Stomach smooth muscle (tissue), 2 donors: ENCODE measurements around the gene PDCD2.
"Not testable (repeated sequence)": the region's sequence is repeated elsewhere in the genome, so short reads cannot be mapped to it uniquely, and the experiment has no call there.

Experiments used
- H3K27ac ChIP-seq: one replicate; pipeline ENCODE4 v1.7.0; 2013; ENCODE audit warnings: mild to moderate bottlenecking, low read length, inconsistent platforms
- H3K27me3 ChIP-seq, 2 donors: one replicate each; pipeline ENCODE4 v1.7.0; 2013; ENCODE audit warnings: low read length in 2 of 2; ENCODE audit not compliant: insufficient read depth in 2 of 2, control insufficient read depth in 1 of 2
- H3K36me3 ChIP-seq, 2 donors: one replicate each; pipeline ENCODE4 v1.7.0; 2013; ENCODE audit warnings: low read length in 2 of 2; ENCODE audit not compliant: control insufficient read depth in 2 of 2, insufficient read depth in 2 of 2
- H3K4me1 ChIP-seq: one replicate; pipeline ENCODE4 v1.7.0; 2013; ENCODE audit warnings: low read length; ENCODE audit not compliant: control insufficient read depth, insufficient read depth
- H3K4me3 ChIP-seq, 2 donors: one replicate each; pipeline ENCODE4 v1.7.0; 2013; ENCODE audit warnings: low read length in 2 of 2
- H3K9ac ChIP-seq, 2 donors: one replicate each; pipeline ENCODE4 v1.7.0; 2013; ENCODE audit warnings: low read length in 2 of 2, mild to moderate bottlenecking in 1 of 2
- H3K9me3 ChIP-seq, 2 donors: one replicate each; pipeline ENCODE4 v1.7.0; 2013; ENCODE audit warnings: low read length in 2 of 2; ENCODE audit not compliant: control insufficient read depth in 2 of 2
- donor health status: healthy.
- donor health status: Pancreatic carcinoma.

The PDCD2 gene, protein sequence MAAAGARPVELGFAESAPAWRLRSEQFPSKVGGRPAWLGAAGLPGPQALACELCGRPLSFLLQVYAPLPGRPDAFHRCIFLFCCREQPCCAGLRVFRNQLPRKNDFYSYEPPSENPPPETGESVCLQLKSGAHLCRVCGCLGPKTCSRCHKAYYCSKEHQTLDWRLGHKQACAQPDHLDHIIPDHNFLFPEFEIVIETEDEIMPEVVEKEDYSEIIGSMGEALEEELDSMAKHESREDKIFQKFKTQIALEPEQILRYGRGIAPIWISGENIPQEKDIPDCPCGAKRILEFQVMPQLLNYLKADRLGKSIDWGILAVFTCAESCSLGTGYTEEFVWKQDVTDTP

DNA sequence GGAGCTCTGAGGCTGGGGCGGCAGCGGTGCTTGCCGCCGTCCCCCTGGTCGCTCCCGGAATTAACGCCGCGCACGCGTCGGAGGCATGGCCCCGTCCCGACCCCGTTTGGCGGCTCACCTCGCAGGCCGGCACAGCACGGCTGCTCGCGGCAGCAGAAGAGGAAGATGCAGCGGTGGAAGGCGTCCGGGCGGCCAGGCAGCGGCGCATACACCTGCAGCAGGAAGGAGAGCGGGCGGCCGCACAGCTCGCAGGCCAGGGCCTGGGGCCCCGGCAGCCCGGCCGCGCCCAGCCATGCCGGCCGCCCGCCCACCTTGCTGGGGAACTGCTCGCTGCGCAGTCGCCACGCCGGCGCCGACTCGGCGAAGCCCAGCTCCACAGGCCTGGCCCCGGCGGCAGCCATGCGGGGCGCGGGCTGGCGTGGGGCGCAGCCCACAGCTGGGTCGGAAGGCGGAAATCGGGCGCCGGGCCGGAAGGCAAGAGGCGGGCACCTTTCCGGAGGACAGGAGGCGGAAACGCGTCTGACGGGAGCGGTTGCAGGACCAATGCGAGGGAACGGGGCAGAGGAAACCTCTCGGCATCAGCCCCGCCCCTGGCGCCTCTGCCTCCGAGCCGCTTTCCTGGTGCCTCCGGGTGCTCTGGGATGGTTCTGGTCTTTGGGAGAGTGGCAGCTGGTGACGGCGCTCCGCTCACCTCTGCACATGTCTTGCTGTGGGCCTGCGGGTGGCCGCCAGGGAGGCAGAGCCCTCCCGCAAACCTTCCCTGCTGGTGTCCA is at the start of gene PDCD2:
PDCD2 (minus strand) TSS at position 457 of the 773 bp plus-strand sequence; CDS start at position 401, 56 bp downstream.
- H3K4me3 ChIP-seq, result peak within 1 kb of the TSS; percentile 61 to 96
- no peaks in the 10 kb centered on the region for H3K27me3 ChIP-seq
- H3K9me3 ChIP-seq, result no peaks in the 10 kb centered on the region
- H3K27ac ChIP-seq, result peak within 1 kb of the TSS; percentile 86
- H3K36me3 ChIP-seq, result peaks cover 12 to 15% of the 10 kb centered on the region in 2 donors
- peak within 1 kb of the TSS; percentile 88 for H3K9ac ChIP-seq
- H3K4me1 ChIP-seq, result peaks cover 13% of the 10 kb centered on the region

DNA sequence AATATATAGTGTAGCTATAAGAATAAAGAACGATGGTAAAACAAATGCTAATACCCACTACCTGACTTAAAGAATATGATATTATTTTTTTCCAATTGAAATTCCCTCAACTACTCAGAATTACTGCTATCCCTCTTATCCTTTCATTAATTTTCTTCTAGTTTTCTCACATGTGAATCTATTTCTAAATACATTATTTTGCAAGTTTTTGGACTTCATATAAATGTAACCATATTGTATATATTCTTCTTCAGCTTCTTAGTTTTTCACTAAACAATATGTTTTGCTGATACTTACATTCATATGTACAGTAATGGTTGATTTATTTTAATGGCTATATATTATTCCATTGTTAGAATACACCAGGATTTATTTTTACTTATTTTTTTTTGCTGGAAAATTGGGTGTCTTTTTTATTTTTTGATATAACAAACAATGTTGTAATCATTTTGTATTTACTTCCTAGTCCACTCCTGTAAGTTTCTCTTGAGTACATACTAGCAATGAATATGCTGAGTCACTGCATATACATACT is 31.6 kb upstream of the PDCD2 start:
- H3K4me3 ChIP-seq, H3K27ac ChIP-seq, H3K36me3 ChIP-seq, H3K4me1 ChIP-seq, H3K27me3 ChIP-seq, H3K9me3 ChIP-seq, H3K9ac ChIP-seq: not testable (repeated sequence)

- not testable (repeated sequence) for H3K9me3 ChIP-seq, H3K9ac ChIP-seq, H3K4me3 ChIP-seq, H3K4me1 ChIP-seq, H3K27ac ChIP-seq, H3K27me3 ChIP-seq, H3K36me3 ChIP-seq
Observed at GRCh38 chr6:170612256-170612804, 27.9 kb upstream of the PDCD2 start.

DNA sequence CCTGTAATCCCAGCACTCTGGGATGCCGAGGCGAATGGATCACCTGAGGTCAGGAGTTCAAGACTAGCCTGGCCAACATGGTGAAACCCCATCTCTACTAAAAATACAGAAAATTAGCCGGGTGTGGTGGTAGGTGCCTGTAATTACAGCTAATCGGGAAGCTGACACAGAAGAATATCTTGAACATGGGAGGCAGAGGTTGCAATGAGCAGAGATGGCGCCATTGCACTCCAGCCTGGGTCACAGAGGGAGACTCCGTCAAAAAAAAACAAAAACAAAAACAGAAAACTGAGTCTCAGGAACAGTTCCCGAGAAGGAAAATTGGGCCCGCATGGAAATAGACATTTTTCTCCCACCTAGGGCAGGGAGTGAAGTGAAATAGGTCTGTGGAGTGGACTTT is 24.8 kb upstream of the PDCD2 start:
- not testable (repeated sequence) for H3K27ac ChIP-seq, H3K4me1 ChIP-seq, H3K9me3 ChIP-seq, H3K36me3 ChIP-seq, H3K27me3 ChIP-seq, H3K9ac ChIP-seq, H3K4me3 ChIP-seq

DNA sequence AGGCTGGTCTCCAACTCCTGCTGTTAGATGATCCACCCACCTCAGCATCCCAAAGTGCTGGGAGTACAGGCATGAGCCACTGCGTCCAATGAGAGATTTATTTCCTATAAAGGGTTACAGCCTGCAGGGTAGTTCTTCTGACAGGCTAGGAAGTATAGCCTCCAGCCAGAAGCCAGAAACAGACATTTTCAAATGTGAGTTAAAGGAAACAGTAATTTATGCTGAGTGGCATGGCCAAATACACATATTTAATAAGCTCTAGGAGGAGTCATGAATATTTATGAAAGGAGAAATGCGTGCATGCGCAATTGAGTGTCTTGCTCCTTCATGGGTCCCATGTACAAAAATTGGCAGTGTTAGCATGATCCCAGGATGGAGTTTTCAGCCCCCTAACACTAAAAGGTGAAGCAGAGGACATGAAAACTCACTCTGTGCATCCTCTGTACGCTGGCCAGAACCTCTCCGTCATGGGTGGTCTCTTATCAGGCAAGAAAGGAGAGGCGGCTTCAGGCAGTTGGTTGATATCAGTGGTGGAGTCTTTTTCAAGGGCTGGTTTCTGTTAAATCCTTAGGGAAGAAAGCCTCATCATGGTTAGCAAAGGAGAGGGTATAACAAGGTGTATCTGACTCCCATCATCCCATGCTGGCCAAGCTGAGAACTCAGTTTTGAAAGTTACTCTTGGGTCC is 21.3 kb upstream of the PDCD2 start:
- H3K9ac ChIP-seq, result no peak overlapping the region
- peaks cover 3 to 12% of the 10 kb centered on the region in 2 donors for H3K27me3 ChIP-seq
- no peak overlapping the region for H3K4me3 ChIP-seq
- H3K36me3 ChIP-seq, result no peaks in the 10 kb centered on the region
- no peak overlapping the region for H3K27ac ChIP-seq
- no peaks in the 10 kb centered on the region for H3K4me1 ChIP-seq
- no peaks in the 10 kb centered on the region for H3K9me3 ChIP-seq

GRCh38 chr6:170597278-170597677 is 12.8 kb upstream of the PDCD2 start:
- no peaks in the 10 kb centered on the region for H3K4me1 ChIP-seq
- no peaks in the 10 kb centered on the region for H3K36me3 ChIP-seq
- no peak overlapping the region for H3K9ac ChIP-seq
- peaks cover 0 to 2% of the 10 kb centered on the region in 2 donors for H3K27me3 ChIP-seq
- no peak overlapping the region for H3K4me3 ChIP-seq
- no peak overlapping the region for H3K27ac ChIP-seq
- no peaks in the 10 kb centered on the region for H3K9me3 ChIP-seq

- H3K4me3 ChIP-seq, result no peak overlapping the region
- H3K9ac ChIP-seq, result no peak overlapping the region
Observed at GRCh38 chr6:170596426-170596825, 12.0 kb upstream of the PDCD2 start.

DNA sequence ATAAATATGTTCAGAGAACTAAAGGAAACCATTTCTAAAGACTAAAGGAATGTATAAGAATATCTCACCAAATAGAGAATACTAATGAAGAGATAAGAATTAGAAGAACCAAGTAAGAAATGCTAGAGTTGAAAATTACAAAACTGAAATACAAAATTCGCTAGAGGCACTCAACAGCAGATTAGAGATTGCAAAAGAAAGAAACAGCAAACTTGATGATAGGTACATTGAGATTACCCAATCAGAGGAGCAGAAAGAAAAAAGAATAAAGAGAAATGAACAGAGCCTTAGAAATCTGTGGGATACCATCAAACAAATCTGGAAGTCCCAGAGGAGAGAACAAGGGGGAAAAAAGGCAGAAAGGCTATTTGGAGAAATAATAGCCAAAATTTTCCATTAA is 6.3 kb upstream of the PDCD2 start:
- Histone ChIP-seq H3K9ac (no peak overlapping the region), H3K4me3 (no peak overlapping the region), H3K9me3 (no peaks in the 10 kb centered on the region), H3K36me3 (no peaks in the 10 kb centered on the region), H3K27ac (no peak overlapping the region), H3K27me3 (no peaks in the 10 kb centered on the region), H3K4me1 (no peaks in the 10 kb centered on the region)

More at GRCh38 chr6:170596426-170596825, 12.0 kb upstream of the PDCD2 start:
- Histone ChIP-seq H3K27ac (no peak overlapping the region), H3K4me1 (no peaks in the 10 kb centered on the region), H3K9me3 (no peaks in the 10 kb centered on the region), H3K27me3 (peaks cover 0 to 2% of the 10 kb centered on the region in 2 donors), H3K36me3 (no peaks in the 10 kb centered on the region)

- peaks cover 13% of the 10 kb centered on the region for H3K4me1 ChIP-seq
- peak overlapping the region; percentile 86 for H3K27ac ChIP-seq
- H3K9ac ChIP-seq, result peak overlapping the region; percentile 88
- peaks cover 12 to 15% of the 10 kb centered on the region in 2 donors for H3K36me3 ChIP-seq
- no peaks in the 10 kb centered on the region for H3K27me3 ChIP-seq
- H3K9me3 ChIP-seq, result no peaks in the 10 kb centered on the region
- H3K4me3 ChIP-seq, result peak overlapping the region; percentile 61 to 96
Observed at GRCh38 chr6:170584954-170585498, 589 bp upstream of the PDCD2 start.

DNA sequence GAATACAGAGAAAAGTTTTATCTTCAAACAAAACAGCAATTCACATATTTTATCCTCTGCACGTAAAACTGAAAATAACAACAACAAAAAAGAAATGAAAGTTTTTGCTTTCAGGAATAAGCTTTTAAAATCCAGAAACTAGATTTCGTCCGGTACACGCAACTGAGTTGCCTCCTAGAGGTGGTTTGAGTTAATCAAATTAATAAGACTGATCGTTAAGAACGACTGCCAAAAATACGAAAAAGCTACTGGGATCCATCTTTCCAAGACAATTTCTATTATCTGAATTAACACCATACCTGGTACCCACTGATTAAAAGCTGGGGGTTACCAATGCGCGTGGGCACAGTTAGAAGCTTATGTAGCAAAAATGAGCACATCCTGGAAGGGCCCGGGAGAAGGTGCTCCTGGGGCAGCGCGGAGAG is 669 bp downstream of the PDCD2 start:
- H3K9ac ChIP-seq, result peak overlapping the region; percentile 88
- peaks cover 13% of the 10 kb centered on the region for H3K4me1 ChIP-seq
- no peaks in the 10 kb centered on the region for H3K27me3 ChIP-seq
- no peaks in the 10 kb centered on the region for H3K9me3 ChIP-seq
- H3K4me3 ChIP-seq, result peak overlapping the region; percentile 61 to 96
- peaks cover 16 to 18% of the 10 kb centered on the region in 2 donors for H3K36me3 ChIP-seq
- peak overlapping the region; percentile 86 for H3K27ac ChIP-seq
